ENCODE results near the gene WDR47. TPM values are rescaled to one million over a fixed set of nuclear protein-coding genes. Genes with fewer than 3 reads are reported as not detected.
"Not testable (repeated sequence)": the region's sequence is repeated elsewhere in the genome, so short reads cannot be mapped to it uniquely, and the experiment has no call there.

WDR47 gene
- total RNA-seq, 1 experiment from 2014 or later, result 21.0 TPM

DNA sequence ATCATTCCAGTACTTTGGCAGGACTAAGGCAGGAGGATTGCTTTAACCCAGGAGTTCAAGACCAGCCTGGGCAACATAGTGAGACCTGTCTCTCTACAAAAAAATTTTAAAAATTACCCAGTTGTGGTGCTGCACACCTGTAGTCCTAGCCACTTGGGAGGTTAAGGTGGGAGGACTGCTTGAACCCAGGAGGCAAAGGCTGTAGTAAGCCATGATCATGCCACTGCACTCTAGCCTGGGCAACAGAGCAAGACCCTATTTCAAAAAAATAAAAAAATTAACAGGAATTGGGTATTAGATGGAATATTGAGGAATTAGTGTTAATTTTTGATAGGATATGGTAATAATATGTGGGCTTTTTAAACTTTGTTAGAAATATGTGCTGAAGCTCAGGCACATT lies 17.1 kb upstream of the WDR47 start:
- Histone ChIP-seq H3K27me3 (replicated peaks; ENCODE audit: insufficient read depth, low read depth, low read length, poor library complexity) (no peaks in the 10 kb centered on the region), H3K27ac (ENCODE audit: low read depth, low read length, poor library complexity, severe bottlenecking) (no peak overlapping the region), H3K4me3 (ENCODE audit: low read depth, low read length, poor library complexity, severe bottlenecking) (no peak overlapping the region), H3K36me3 (ENCODE audit: insufficient read depth, low read length, poor library complexity, severe bottlenecking) (peaks cover 11% of the 10 kb centered on the region), H3K9me3 (ENCODE audit: low read depth, low read length, poor library complexity, severe bottlenecking) (no peaks in the 10 kb centered on the region), H3K4me1 (ENCODE audit: insufficient read depth, low read length, poor library complexity, severe bottlenecking) (no peaks in the 10 kb centered on the region)
- ChIA-PET POLR2A (ENCODE audit: low non-redundant PET) (no interaction called here), CTCF (no interaction called here)
- BruUV-seq (replicated peaks), result no TSS peak
- DNase-seq (ENCODE audit: low spot score), result no peak
- TF ChIP-seq, protein P1, sequence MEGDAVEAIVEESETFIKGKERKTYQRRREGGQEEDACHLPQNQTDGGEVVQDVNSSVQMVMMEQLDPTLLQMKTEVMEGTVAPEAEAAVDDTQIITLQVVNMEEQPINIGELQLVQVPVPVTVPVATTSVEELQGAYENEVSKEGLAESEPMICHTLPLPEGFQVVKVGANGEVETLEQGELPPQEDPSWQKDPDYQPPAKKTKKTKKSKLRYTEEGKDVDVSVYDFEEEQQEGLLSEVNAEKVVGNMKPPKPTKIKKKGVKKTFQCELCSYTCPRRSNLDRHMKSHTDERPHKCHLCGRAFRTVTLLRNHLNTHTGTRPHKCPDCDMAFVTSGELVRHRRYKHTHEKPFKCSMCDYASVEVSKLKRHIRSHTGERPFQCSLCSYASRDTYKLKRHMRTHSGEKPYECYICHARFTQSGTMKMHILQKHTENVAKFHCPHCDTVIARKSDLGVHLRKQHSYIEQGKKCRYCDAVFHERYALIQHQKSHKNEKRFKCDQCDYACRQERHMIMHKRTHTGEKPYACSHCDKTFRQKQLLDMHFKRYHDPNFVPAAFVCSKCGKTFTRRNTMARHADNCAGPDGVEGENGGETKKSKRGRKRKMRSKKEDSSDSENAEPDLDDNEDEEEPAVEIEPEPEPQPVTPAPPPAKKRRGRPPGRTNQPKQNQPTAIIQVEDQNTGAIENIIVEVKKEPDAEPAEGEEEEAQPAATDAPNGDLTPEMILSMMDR (conservative IDR thresholded peaks at IDR 0.05; ENCODE audit: low read depth, low read length), result no peak
- no peak for TF ChIP-seq EZH2 (IDR thresholded peaks at IDR 0.05; ENCODE audit: borderline replicate concordance, low read depth, low read length, poor library complexity, severe bottlenecking)
- intact Hi-C loops (cut with micrococcal nuclease; ENCODE audit: unreplicated experiment), result no loop called here

DNA sequence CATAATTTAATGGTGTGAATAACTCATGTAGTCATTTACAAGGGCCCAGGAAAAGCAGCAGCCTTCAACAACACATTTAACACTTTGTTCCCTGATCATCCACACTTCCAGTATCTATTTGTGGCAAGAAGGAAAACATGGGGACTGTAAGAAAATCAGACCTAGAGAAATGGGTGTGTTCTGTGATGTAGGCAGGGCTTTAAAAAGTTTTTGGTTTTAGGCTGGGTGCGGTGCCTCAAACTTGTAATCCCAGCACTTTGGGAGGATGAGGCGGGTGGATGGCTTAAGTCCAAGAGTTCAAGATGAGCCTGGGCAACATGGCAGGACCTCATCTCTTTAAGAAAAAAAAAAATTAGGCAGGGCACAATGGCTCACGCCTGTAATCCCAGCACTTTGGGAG lies 14.2 kb upstream of the WDR47 start:
- intact Hi-C loops (cut with micrococcal nuclease; ENCODE audit: unreplicated experiment), result no loop called here
- no peak for TF ChIP-seq EZH2 (IDR thresholded peaks at IDR 0.05; ENCODE audit: borderline replicate concordance, low read depth, low read length, poor library complexity, severe bottlenecking)
- TF ChIP-seq, protein P1 (conservative IDR thresholded peaks at IDR 0.05; ENCODE audit: low read depth, low read length), result no peak
- no peak overlapping the region for H3K4me3 ChIP-seq (ENCODE audit: low read depth, low read length, poor library complexity, severe bottlenecking)
- no peaks in the 10 kb centered on the region for H3K9me3 ChIP-seq (ENCODE audit: low read depth, low read length, poor library complexity, severe bottlenecking)
- DNase-seq (ENCODE audit: low spot score), result no peak
- ChIA-PET CTCF (no interaction called here), POLR2A (ENCODE audit: low non-redundant PET) (no interaction called here)
- no peaks in the 10 kb centered on the region for H3K4me1 ChIP-seq (ENCODE audit: insufficient read depth, low read length, poor library complexity, severe bottlenecking)
- no peak overlapping the region for H3K27ac ChIP-seq (ENCODE audit: low read depth, low read length, poor library complexity, severe bottlenecking)
- no peaks in the 10 kb centered on the region for H3K36me3 ChIP-seq (ENCODE audit: insufficient read depth, low read length, poor library complexity, severe bottlenecking)
- BruUV-seq (replicated peaks), result no TSS peak
- H3K27me3 ChIP-seq (replicated peaks; ENCODE audit: insufficient read depth, low read depth, low read length, poor library complexity), result no peaks in the 10 kb centered on the region

DNA sequence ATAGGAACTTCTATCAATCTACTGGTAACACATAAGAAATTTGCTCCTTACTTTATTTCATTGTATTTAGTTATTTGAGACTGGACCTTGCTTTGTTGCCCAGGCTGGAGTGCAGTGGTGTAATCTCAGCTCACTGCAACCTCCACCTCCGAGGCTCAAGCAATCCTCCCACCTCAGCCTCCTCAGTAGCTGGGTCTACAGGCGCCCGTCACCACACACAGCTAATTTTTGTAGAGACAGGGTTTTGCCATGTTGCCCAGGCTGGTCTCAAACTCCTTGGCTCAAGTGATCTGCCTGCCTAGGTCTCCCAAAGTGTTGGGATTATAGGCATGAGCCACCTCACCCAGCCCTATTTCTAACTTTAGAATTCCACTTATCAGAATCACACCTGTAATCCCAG lies 10.2 kb upstream of the WDR47 start:
- H3K36me3 ChIP-seq (ENCODE audit: insufficient read depth, low read length, poor library complexity, severe bottlenecking); DNase-seq (ENCODE audit: low spot score); H3K4me1 ChIP-seq (ENCODE audit: insufficient read depth, low read length, poor library complexity, severe bottlenecking); POLR2A ChIA-PET (ENCODE audit: low non-redundant PET); intact Hi-C loops (cut with micrococcal nuclease; ENCODE audit: unreplicated experiment); CTCF ChIA-PET; H3K9me3 ChIP-seq (ENCODE audit: low read depth, low read length, poor library complexity, severe bottlenecking); H3K27ac ChIP-seq (ENCODE audit: low read depth, low read length, poor library complexity, severe bottlenecking); H3K27me3 ChIP-seq (replicated peaks; ENCODE audit: insufficient read depth, low read depth, low read length, poor library complexity); H3K4me3 ChIP-seq (ENCODE audit: low read depth, low read length, poor library complexity, severe bottlenecking); BruUV-seq (replicated peaks): not testable (repeated sequence)

DNA sequence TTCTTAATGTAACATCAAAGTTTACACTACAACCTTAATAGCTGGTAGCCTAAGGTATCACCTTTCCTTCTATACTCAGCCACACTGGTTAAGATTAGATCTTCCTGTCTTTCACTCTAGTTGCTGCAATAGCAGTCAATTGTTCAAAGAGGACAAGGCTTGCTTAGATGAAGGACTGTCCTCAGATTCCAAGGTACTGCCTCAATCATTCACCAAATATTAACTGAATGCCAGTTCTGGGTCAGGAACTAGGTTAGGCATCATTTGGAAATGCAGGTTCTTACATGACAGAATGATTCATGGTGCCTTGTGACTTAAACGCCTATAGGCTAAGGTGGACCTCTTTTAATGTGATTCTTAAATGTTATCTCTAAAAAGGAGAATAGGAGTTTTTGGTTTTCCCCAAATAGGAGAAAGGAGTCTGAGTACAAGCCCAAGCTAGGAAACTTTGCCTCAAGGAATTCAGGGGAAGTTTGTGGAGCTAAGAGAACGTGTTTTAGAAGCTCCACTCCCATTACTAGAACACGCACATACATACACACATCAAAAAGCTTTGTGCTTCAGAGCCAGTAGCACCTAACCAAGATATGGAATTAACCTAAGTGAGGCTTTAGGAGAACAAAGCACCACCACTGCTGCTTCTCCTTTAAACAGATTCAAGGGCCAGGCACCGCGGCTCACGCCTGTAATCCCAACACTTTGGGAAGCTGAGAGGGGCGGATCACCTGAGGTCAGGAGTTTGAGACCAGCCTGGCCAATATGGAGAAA lies 8.5 kb upstream of the WDR47 start:
- BruUV-seq (replicated peaks), result no TSS peak
- ChIA-PET CTCF (no interaction called here), POLR2A (ENCODE audit: low non-redundant PET) (no interaction called here)
- H3K9me3 ChIP-seq (ENCODE audit: low read depth, low read length, poor library complexity, severe bottlenecking), result no peaks in the 10 kb centered on the region
- no peaks in the 10 kb centered on the region for H3K36me3 ChIP-seq (ENCODE audit: insufficient read depth, low read length, poor library complexity, severe bottlenecking)
- no peaks in the 10 kb centered on the region for H3K4me1 ChIP-seq (ENCODE audit: insufficient read depth, low read length, poor library complexity, severe bottlenecking)
- TF ChIP-seq, protein P1 (conservative IDR thresholded peaks at IDR 0.05; ENCODE audit: low read depth, low read length), result no peak
- TF ChIP-seq EZH2 (IDR thresholded peaks at IDR 0.05; ENCODE audit: borderline replicate concordance, low read depth, low read length, poor library complexity, severe bottlenecking), result no peak
- intact Hi-C loops (cut with micrococcal nuclease; ENCODE audit: unreplicated experiment), result no loop called here
- H3K27ac ChIP-seq (ENCODE audit: low read depth, low read length, poor library complexity, severe bottlenecking), result no peak overlapping the region
- H3K27me3 ChIP-seq (replicated peaks; ENCODE audit: insufficient read depth, low read depth, low read length, poor library complexity), result no peaks in the 10 kb centered on the region
- DNase-seq (ENCODE audit: low spot score), result no peak
- no peak overlapping the region for H3K4me3 ChIP-seq (ENCODE audit: low read depth, low read length, poor library complexity, severe bottlenecking)
